SK-N-MC (cell line): ENCODE measurements around the gene DAD1.
"Not testable (repeated sequence)": the region's sequence is repeated elsewhere in the genome, so short reads cannot be mapped to it uniquely, and the experiment has no call there.

ENCODE experiments used
- EZH2 ChIP-seq: fragments of 200-600 bp; sonication (generic); IDR thresholded peaks from one replicate; pipeline ENCODE4 v1.6.1; 2017; ENCODE audit warnings: antibody characterized with exemption
- POLR2AphosphoS5 ChIP-seq: IDR thresholded peaks from 2 replicates; pipeline ENCODE4 v1.6.1; 2012; ENCODE audit warnings: mild to moderate bottlenecking, low read depth, low read length, borderline replicate concordance

GRCh38 chr14:22615765-22616164 is 26.7 kb upstream of the DAD1 start:
- TF ChIP-seq EZH2, POLR2AphosphoS5: not testable (repeated sequence)
